Fibroblast of the aortic adventitia (primary cell): ENCODE measurements around the gene SPATA31C2. TPM values are rescaled to one million over a fixed set of nuclear protein-coding genes. Genes with fewer than 3 reads are reported as not detected.

Source experiments
- DNase-seq: peaks from one replicate; pipeline ENCODE4 v3.0.0-alpha.2; 2010; ENCODE audit warnings: low read depth
- H3K4me3 ChIP-seq: 2 replicates; pipeline ENCODE4 v1.5.1; 2011; ENCODE audit warnings: low read depth, mild to moderate bottlenecking, control low read depth, low read length, moderate library complexity
- CTCF ChIP-seq: IDR thresholded peaks from 2 replicates; pipeline ENCODE4 v1.5.1; 2011; ENCODE audit warnings: mild to moderate bottlenecking, low read length, control low read depth, inconsistent platforms; ENCODE audit not compliant: insufficient read depth
- total RNA-seq: library from RNA; depleted of rRNA; stranded (reverse); fragments of >200 nt; gene quantifications from 2 replicates; pipeline ENCODE4 v1.2.3, GENCODE V29; 2012; ENCODE audit warnings: low replicate concordance

The SPATA31C2 gene
- total RNA-seq, 1 donor = not detected

DNA sequence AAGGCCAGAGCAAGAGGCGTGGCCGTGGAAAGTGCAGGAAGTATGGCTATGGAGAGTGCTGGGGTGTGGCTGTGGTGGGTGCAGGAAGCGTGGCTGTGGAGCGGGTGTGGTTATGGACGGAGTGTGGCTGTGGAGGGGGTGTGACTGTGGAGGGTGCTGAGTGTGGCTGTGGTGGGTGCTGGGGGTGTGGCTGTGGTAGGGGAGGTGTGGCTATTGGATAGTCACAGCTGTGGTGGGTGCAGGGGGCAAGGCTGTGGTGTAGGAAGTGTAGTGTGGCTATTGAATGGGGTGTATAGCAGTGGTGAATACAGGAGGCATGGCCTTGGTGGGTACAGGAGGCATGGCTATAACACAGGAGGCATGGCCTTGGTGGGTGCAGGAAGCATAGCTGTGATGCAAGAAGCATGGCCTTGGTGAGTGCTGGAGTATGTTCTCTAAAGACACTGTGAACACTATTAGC is 40.8 kb upstream of the SPATA31C2 start:
- no peak for DNase-seq
- H3K4me3 ChIP-seq = no peak overlapping the region
- no peak for TF ChIP-seq CTCF

DNA sequence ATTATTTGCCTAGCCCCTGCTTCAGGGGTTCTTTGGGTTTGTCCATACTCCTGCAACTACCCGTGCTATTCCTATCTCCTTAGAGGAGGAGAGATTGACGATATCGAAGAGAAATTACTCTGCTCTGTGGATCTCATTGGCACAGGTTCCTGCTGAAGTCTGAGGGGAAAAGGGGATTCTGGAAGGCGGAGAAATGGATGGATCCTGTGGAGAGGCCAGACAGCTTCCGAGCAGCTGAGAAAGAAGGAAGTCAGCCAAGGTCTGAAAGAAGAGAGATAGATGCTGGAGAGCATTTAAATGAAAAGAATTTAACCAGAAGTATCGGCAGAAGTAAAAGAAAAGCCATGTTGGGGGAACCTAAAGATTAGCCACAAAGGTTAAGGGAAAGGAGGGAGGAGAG is 40.4 kb upstream of the SPATA31C2 start:
- TF ChIP-seq CTCF = no peak
- no peak overlapping the region for H3K4me3 ChIP-seq
- no peak for DNase-seq

DNA sequence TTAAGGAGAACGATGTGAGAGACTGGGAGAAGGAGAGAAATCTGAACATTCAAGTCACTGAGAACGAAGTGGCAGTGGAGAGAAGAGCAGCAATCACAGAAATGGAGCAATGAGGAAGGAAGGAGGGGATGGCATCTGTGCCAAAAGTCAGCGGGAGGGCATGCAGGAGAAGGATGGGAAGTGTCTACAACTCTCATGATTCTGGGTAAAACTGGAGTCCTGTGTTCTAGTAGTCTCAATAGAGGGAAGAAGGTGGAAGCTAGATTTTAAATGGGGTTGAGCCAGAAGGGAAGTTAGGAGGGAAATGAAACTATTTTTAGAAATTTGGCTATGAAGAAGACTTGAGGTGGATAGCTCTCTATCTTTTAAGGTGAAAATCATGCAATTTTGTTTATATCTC is 39.1 kb upstream of the SPATA31C2 start:
- DNase-seq = no peak
- no peak for TF ChIP-seq CTCF
- H3K4me3 ChIP-seq = no peak overlapping the region

DNA sequence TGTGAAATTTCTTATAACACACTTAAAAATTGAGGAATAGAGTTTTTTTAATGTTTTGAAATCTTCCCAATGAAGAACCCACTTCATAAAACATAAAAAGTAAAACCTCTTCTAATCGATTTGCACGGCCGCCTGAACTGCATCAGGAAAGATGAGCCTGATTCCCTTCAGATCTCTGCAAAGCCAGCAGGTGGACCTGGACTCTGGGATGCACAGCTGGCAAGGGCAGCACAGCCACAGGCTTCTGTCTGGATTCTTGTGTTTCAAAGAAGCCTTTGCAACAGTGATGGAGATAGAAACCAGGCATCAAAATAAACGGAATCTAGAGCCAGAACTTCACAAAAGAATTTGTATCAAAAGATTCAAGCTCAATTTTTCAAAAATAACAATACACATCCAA is 36.0 kb upstream of the SPATA31C2 start:
- H3K4me3 ChIP-seq = no peak overlapping the region
- no peak for TF ChIP-seq CTCF
- no peak for DNase-seq

DNA sequence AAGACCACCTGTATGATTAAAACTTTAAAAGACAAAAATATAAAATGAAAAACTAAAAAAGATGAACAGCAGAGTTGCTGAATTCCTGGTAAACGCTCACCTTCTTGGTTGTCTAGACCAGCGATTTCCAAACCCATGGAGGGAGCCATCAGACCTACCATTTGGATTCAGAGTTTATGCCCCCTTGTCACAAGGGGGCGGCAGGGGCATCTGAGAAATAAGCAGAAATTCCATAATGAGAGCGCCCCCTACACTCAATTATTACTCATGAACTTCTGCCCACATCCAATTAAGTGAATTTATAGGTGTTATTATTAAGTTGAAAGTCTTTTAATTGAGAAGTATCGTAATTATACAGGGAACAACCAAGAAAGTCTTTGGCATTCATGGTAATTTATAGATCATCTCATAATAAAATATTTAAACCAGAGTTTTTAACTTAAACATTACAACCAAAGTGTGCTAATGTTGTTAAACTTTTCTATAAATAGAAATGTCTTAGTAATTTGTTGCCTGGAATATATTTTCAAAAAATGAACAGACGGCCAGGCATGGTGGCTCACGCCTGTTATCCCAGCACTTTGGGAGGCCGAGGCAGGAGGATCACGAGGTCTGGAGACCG is 35.2 kb upstream of the SPATA31C2 start:
- H3K4me3 ChIP-seq = no peak overlapping the region
- peak; percentile 70 for DNase-seq
- peak; percentile 65 for TF ChIP-seq CTCF

- no peak for DNase-seq
- no peak for TF ChIP-seq CTCF
- no peak overlapping the region for H3K4me3 ChIP-seq
These were observed 31.4 kb upstream of the SPATA31C2 start for GRCh38 chr9:88169700-88170099.

GRCh38 chr9:88168564-88168963 is 30.3 kb upstream of the SPATA31C2 start:
- no peak for DNase-seq

More at GRCh38 chr9:88168564-88168963, 30.3 kb upstream of the SPATA31C2 start:
- no peak for TF ChIP-seq CTCF
- no peak overlapping the region for H3K4me3 ChIP-seq
